ENCODE results near the gene TBC1D25. TPM values are rescaled to one million over a fixed set of nuclear protein-coding genes. Genes with fewer than 3 reads are reported as not detected.
"Not testable (repeated sequence)": the region's sequence is repeated elsewhere in the genome, so short reads cannot be mapped to it uniquely, and the experiment has no call there.

The TBC1D25 gene
- total RNA-seq, 2 experiments from 2014 or later, result 26.7 to 30.5 TPM

DNA sequence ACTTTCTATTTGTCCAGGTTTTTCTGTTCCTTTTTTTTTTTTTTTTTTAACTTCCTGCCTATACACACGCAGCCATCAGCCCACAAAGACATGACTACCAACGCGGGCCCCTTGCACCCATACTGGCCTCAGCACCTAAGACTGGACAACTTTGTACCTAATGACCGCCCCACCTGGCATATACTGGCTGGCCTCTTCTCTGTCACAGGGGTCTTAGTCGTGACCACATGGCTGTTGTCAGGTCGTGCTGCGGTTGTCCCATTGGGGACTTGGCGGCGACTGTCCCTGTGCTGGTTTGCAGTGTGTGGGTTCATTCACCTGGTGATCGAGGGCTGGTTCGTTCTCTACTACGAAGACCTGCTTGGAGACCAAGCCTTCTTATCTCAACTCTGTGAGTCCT lies 15.8 kb upstream of the TBC1D25 start:
- TF ChIP-seq CTCF (IDR thresholded peaks at IDR 0.05), result no peak
- no peaks in the 10 kb centered on the region for H3K27me3 Mint-ChIP-seq
- H3K36me3 ChIP-seq (ENCODE audit: insufficient read depth, low read length), result peaks cover 27% of the 10 kb centered on the region
- no peaks in the 10 kb centered on the region for H3K9me3 ChIP-seq (ENCODE audit: control insufficient read depth in 1 of 2, insufficient read depth in 1 of 2, low read length in 2 of 2)
- H3K36me3 Mint-ChIP-seq (ENCODE audit: low read depth), result peaks cover 33% of the 10 kb centered on the region
- POLR2A ChIA-PET, result no interaction called here
- intact Hi-C loops (cut with DNase I, micrococcal nuclease), result loop anchor here (1.0 to 5.0 kb wide), 5 partner anchors 10 to 74 kb away; partner anchors contain the start of genes FTSJ1 (in 2 of the 2), RBM3 (in 1 of the 2), TBC1D25 (in 1 of the 2) and WDR13 (in 1 of the 2)
- peaks cover 34% of the 10 kb centered on the region for H3K4me1 ChIP-seq (ENCODE audit: insufficient read depth, low read length)
- no peak overlapping the region for H3K27ac ChIP-seq (ENCODE audit: low read depth in 1 of 2, low read length in 2 of 2)
- H3K4me3 ChIP-seq (ENCODE audit: low read length), result no peak overlapping the region
- H3K4me3 Mint-ChIP-seq, result peak overlapping the region; percentile 80
- H3K27me3 ChIP-seq (ENCODE audit: control insufficient read depth in 1 of 2, insufficient read depth in 2 of 2, low read length in 2 of 2), result no peaks in the 10 kb centered on the region
- ATAC-seq (ENCODE audit: poor library complexity) (no peak), DNase-seq (no peak)
- H3K27ac Mint-ChIP-seq, result peak overlapping the region; percentile 36
- H3K9me3 Mint-ChIP-seq, result no peaks in the 10 kb centered on the region
- CTCF ChIA-PET, result interaction anchor here (2.8 kb wide), 1 partner anchor 16 kb away, joined by 9 read pairs; the partner anchor contains the start of gene TBC1D25
- H3K4me1 Mint-ChIP-seq (ENCODE audit: low read depth), result peaks cover 36% of the 10 kb centered on the region

GRCh38 chrX:48525853-48526252 lies 13.7 kb upstream of the TBC1D25 start:
- POLR2A ChIA-PET; H3K4me3 ChIP-seq (ENCODE audit: low read length); H3K9me3 Mint-ChIP-seq; H3K27ac Mint-ChIP-seq; DNase-seq; CTCF ChIA-PET; H3K27me3 ChIP-seq (ENCODE audit: control insufficient read depth in 1 of 2, insufficient read depth in 2 of 2, low read length in 2 of 2); intact Hi-C loops (cut with DNase I, micrococcal nuclease); H3K4me3 Mint-ChIP-seq; H3K27me3 Mint-ChIP-seq; H3K9me3 ChIP-seq (ENCODE audit: control insufficient read depth in 1 of 2, insufficient read depth in 1 of 2, low read length in 2 of 2); H3K27ac ChIP-seq (ENCODE audit: low read depth in 1 of 2, low read length in 2 of 2); ATAC-seq (ENCODE audit: poor library complexity): not testable (repeated sequence)
- Mint-ChIP-seq H3K4me1 (ENCODE audit: low read depth) (peaks cover 18% of the 10 kb centered on the region), H3K36me3 (ENCODE audit: low read depth) (peaks cover 35% of the 10 kb centered on the region)
- peaks cover 20% of the 10 kb centered on the region for H3K4me1 ChIP-seq (ENCODE audit: insufficient read depth, low read length)
- H3K36me3 ChIP-seq (ENCODE audit: insufficient read depth, low read length), result peaks cover 27% of the 10 kb centered on the region

- H3K4me1 Mint-ChIP-seq (ENCODE audit: low read depth), result peaks cover 5% of the 10 kb centered on the region
- Histone ChIP-seq H3K4me3 (ENCODE audit: low read length) (no peak overlapping the region), H3K27ac (ENCODE audit: low read depth in 1 of 2, low read length in 2 of 2) (no peak overlapping the region), H3K9me3 (ENCODE audit: control insufficient read depth in 1 of 2, insufficient read depth in 1 of 2, low read length in 2 of 2) (no peaks in the 10 kb centered on the region), H3K36me3 (ENCODE audit: insufficient read depth, low read length) (peaks cover 22% of the 10 kb centered on the region), H3K27me3 (ENCODE audit: control insufficient read depth in 1 of 2, insufficient read depth in 2 of 2, low read length in 2 of 2) (no peaks in the 10 kb centered on the region), H3K4me1 (ENCODE audit: insufficient read depth, low read length) (peaks cover 7% of the 10 kb centered on the region)
- H3K27ac Mint-ChIP-seq, result no peak overlapping the region
- no peaks in the 10 kb centered on the region for H3K27me3 Mint-ChIP-seq
- DNase-seq, result no peak
- no peak overlapping the region for H3K4me3 Mint-ChIP-seq
- POLR2A ChIA-PET, result interaction anchor here (1.1 kb wide), 1 partner anchor 462 kb away, joined by 3 read pairs; no protein-coding TSS in a partner anchor
- intact Hi-C loops (cut with DNase I, micrococcal nuclease), result no loop called here
- no peak for TF ChIP-seq CTCF (IDR thresholded peaks at IDR 0.05)
- H3K9me3 Mint-ChIP-seq, result no peaks in the 10 kb centered on the region
- no peak for ATAC-seq (ENCODE audit: poor library complexity)
- peaks cover 20% of the 10 kb centered on the region for H3K36me3 Mint-ChIP-seq (ENCODE audit: low read depth)
- CTCF ChIA-PET, result no interaction called here
These were observed 8.8 kb upstream of the TBC1D25 start for GRCh38 chrX:48530736-48531135.

Data from CD4-positive, alpha-beta T cell (primary cell).